Immature natural killer cell (primary cell): ENCODE measurements around the gene RNF141. TPM values are rescaled to one million over a fixed set of nuclear protein-coding genes. Genes with fewer than 3 reads are reported as not detected.
A peak's percentile ranks its signal among the peaks of the same experiment; 100 is the strongest.

ENCODE experiments used
- DNase-seq, 3 donors: peaks; one replicate each; pipeline ENCODE4 v3.0.0; 2022; ENCODE audit warnings: mixed read lengths in 1 of 3
- H3K27ac Mint-ChIP-seq, 6 donors: one replicate each; pipeline ENCODE4 v1.8.0; 2020; ENCODE audit warnings: mixed read lengths in 6 of 6, mild to moderate bottlenecking in 5 of 6, inconsistent platforms in 4 of 6, moderate library complexity in 3 of 6
- H3K27me3 Mint-ChIP-seq, 3 donors: one replicate each; pipeline ENCODE4 v1.8.0; 2020 to 2021; ENCODE audit warnings: low read depth in 3 of 3, mild to moderate bottlenecking in 3 of 3, mixed read lengths in 3 of 3, moderate library complexity in 3 of 3, inconsistent platforms in 1 of 3
- H3K36me3 Mint-ChIP-seq, 3 donors: one replicate each; pipeline ENCODE4 v1.8.0; 2020; ENCODE audit warnings: mixed read lengths in 3 of 3, inconsistent platforms in 2 of 3, mild to moderate bottlenecking in 2 of 3
- H3K4me1 Mint-ChIP-seq, 2 donors: one replicate each; pipeline ENCODE4 v1.8.0; 2020; ENCODE audit warnings: inconsistent platforms in 2 of 2, mild to moderate bottlenecking in 2 of 2, mixed read lengths in 2 of 2, moderate library complexity in 1 of 2
- H3K4me3 Mint-ChIP-seq, 5 donors: one replicate each; pipeline ENCODE4 v1.8.0; 2020; ENCODE audit warnings: mild to moderate bottlenecking in 5 of 5, mixed read lengths in 5 of 5, inconsistent platforms in 3 of 5, moderate library complexity in 3 of 5
- H3K9me3 Mint-ChIP-seq, 6 donors: one replicate each; pipeline ENCODE4 v1.8.0; 2020; ENCODE audit warnings: mild to moderate bottlenecking in 6 of 6, mixed read lengths in 6 of 6, inconsistent platforms in 4 of 6, moderate library complexity in 3 of 6
- polyA plus RNA-seq, 3 donors: library from polyadenylated mRNA; unstranded; fragments of 300-500 nt; fragmentation: Illumina TruSeq; gene quantifications; one replicate each; pipeline ENCODE4 v1.2.3, GENCODE V29; 2021

RNF141 gene, protein sequence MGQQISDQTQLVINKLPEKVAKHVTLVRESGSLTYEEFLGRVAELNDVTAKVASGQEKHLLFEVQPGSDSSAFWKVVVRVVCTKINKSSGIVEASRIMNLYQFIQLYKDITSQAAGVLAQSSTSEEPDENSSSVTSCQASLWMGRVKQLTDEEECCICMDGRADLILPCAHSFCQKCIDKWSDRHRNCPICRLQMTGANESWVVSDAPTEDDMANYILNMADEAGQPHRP
- polyA plus RNA-seq: 10 to 100 TPM; 12.0 to 16.8 (median 13.0) TPM

DNA sequence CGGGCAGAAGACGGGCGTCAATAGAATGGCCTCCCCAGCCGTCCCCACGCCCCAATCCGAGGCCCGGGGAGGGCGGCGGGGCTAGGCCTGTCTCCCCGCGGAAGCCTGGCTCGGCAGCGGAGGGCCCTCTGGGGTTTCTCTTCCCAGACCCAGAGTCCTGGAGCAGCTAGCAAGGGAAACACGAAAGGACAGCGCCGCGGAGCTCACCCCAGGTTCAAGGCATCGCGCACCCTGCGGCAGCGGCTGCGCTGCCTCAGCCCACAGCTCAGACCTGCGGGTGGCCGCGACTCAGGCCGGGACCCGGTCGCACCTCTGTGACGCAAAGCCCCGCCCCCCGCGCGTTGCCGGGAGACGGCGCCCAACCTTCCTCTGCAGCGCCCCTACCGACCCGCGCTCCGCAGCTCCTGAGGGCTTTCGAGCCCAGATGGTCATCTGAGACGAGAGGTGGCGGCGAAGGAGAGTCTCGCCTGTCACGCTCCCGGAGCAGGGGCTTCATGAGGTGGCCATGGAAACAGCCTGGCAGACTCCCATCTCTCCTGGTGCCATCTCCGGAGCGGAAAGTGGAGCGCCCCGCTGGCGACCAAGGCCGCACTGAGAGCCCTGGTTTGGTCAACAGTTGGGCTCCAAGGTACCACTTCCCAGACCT, at the start of gene RNF141:
TSS of gene RNF141 (minus strand) at position 273 of the 646 bp plus-strand sequence. CDS start 7,029 bp downstream, outside the sequence.
- peaks cover 11 to 19% of the 10 kb centered on the region in 2 donors for H3K4me1 Mint-ChIP-seq
- no peaks in the 10 kb centered on the region for H3K9me3 Mint-ChIP-seq
- H3K27ac Mint-ChIP-seq: peak within 1 kb of the TSS; percentile 78 to 93 (median 90)
- DNase-seq: peak; percentile 95 to 96 (median 96)
- H3K4me3 Mint-ChIP-seq: peak within 1 kb of the TSS; percentile 86 to 89 (median 88)
- peaks cover 4 to 8% (median 7%) of the 10 kb centered on the region in 3 donors for H3K27me3 Mint-ChIP-seq
- no peaks in the 10 kb centered on the region for H3K36me3 Mint-ChIP-seq

DNA sequence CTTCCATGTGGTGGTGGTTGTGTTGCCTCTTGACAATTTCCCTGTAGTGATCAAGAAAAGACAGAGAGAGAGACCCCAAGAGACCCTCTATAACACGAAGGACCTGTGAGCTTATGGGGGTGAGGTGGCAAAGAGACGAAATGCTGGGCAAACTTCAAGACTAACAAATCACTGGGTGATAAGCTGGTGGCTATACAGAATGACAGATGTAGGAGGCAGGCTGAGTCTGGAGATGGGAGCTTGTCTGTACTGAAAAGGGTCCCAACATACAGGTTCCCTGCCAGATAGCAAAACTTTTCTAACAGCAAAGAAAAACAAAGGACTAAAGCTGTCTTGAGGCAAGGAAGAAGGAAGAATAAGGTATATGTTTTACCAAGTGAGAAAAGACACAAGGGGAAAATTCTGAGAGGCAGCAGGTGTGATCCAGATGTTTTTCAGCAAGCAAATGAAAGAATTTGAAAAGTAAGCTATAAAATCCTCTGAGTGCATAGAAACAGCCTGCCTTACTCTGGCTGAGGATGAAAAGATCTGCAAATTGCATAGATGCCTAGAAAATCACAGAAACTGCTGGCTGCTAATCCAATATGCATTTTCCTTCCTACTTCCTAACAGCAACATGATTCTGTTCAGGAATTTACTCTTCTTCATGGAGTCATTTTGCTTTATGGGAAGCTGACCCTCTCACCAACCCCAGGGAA, 49.4 kb upstream of the RNF141 start:
- Mint-ChIP-seq H3K36me3 (no peaks in the 10 kb centered on the region), H3K27me3 (peaks cover 0 to 5% (median 2%) of the 10 kb centered on the region in 3 donors), H3K9me3 (no peaks in the 10 kb centered on the region), H3K27ac (no peak overlapping the region), H3K4me3 (no peak overlapping the region), H3K4me1 (peaks cover 0 to 2% of the 10 kb centered on the region in 2 donors)
- DNase-seq: no peak

DNA sequence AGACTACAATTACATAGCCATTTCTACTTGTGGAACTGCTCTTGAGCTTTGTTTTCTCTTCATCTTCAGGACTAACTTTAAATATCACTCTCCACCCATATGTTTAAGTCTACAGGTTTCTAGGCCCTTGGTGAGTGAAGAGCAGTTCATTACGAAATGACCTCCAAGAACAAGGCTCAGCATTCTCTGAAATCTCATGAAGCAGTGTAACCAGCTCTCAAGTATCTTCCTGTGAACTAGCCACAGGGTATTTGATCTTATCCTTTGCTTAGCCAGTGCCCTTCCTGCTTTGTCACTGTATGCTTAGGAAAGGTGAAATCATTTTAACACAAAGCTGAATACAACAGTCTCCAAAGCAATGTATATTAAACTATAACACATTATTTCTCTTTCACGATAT, 47.9 kb upstream of the RNF141 start:
- DNase-seq: no peak
- H3K27me3 Mint-ChIP-seq: peaks cover 0 to 5% (median 2%) of the 10 kb centered on the region in 3 donors
- H3K36me3 Mint-ChIP-seq: no peaks in the 10 kb centered on the region
- no peak overlapping the region for H3K27ac Mint-ChIP-seq
- H3K9me3 Mint-ChIP-seq: no peaks in the 10 kb centered on the region
- peaks cover 0 to 2% of the 10 kb centered on the region in 2 donors for H3K4me1 Mint-ChIP-seq
- no peak overlapping the region for H3K4me3 Mint-ChIP-seq

DNA sequence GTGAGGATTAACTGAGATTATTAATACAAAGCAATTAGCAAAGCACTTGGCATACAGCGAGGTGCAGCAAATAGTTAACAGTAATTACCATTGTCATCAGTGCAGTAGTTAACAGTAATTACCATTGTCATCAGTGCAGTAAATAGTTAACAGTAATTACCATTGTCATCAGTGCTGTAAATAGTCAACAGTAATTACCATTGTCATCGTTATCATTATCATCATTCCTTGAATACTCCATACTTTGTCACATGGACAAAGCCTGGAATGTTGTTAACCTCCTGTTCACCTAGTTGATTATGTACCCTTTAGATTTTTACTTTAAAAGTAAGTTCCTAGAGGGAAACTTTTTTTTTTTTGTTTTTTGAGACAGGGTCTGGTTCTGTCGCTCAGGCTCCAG, 47.0 kb upstream of the RNF141 start:
- peaks cover 0 to 3% (median 2%) of the 10 kb centered on the region in 3 donors for H3K27me3 Mint-ChIP-seq
- no peaks in the 10 kb centered on the region for H3K9me3 Mint-ChIP-seq
- H3K27ac Mint-ChIP-seq: no peak overlapping the region
- H3K4me3 Mint-ChIP-seq: no peak overlapping the region
- no peak for DNase-seq
- peaks cover 0 to 2% of the 10 kb centered on the region in 2 donors for H3K4me1 Mint-ChIP-seq
- no peaks in the 10 kb centered on the region for H3K36me3 Mint-ChIP-seq

DNA sequence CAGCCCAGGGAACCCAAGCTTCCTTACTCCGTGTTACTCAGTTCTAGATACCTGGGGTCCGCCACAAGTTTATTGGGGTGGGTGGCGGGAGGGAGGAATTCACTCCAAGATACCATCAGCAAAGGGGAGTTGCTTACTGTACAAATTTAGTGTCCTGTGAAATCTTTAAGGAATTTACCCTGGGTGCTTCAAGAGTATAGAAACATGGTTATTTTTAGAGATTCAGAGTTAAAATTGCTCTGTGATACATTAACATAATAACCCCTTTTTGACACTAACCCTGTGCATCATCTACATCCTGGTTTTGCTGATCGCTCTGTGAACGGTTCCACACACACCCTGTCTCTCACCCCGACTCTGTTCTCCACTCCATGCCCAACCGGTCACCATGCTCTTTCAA, 46.4 kb upstream of the RNF141 start:
- Mint-ChIP-seq H3K27me3 (peaks cover 0 to 3% (median 2%) of the 10 kb centered on the region in 3 donors), H3K4me3 (no peak overlapping the region), H3K9me3 (no peaks in the 10 kb centered on the region), H3K4me1 (peaks cover 0 to 2% of the 10 kb centered on the region in 2 donors), H3K27ac (no peak overlapping the region), H3K36me3 (no peaks in the 10 kb centered on the region)
- DNase-seq: no peak

DNA sequence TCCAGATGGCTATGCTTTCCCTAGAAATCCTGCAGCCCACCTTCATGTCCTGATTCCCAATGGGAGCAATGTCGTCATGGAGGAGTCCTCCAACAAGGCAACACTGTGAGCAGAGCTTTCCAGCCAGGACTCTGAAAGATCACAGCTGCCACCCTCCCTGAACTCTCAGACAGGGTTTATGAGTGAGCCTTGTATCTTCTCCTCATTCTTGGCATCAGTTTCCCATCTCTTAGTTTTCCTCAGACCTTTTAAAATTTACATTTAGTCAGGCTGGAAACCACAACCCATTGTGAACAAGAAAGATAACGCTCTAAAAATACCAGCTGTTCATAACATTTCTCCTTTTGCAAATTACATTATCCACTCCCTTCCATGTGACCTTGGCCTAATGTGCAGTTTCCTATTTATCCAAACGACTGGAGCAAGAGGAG, 43.1 kb upstream of the RNF141 start:
- H3K4me3 Mint-ChIP-seq: no peak overlapping the region
- H3K27ac Mint-ChIP-seq: no peak overlapping the region
- no peaks in the 10 kb centered on the region for H3K9me3 Mint-ChIP-seq
- H3K4me1 Mint-ChIP-seq: peaks cover 0 to 2% of the 10 kb centered on the region in 2 donors
- H3K36me3 Mint-ChIP-seq: no peaks in the 10 kb centered on the region
- peaks cover 0 to 3% (median 2%) of the 10 kb centered on the region in 3 donors for H3K27me3 Mint-ChIP-seq
- DNase-seq: no peak

DNA sequence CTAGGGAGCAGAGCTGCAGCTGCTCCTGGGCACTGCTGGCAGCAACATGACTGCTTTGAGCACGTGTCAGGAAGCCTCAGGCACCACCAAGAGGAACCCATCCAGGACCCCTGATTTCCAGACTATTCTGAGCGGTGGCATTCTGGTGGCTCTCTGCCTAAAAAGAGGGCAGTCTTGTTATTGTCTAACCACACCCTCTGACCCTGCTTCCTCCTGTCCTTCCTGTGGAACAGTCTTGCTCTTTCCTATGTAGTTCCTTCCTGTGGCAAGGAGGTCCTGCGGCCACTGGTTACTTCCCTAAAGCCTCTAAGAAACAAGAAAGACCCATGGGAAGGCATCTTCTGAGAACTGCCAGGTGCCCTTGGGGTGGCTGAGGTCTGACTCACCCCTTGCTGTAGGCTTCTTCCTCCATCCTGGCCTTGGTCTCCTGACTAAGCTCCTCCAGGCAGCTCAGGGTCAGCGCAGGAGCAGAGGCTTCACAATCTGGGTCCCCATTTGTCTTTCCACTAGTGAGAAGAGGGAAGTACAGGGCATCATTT, 40.6 kb upstream of the RNF141 start:
- peak in 1 of 3 donors; percentile 3 for DNase-seq
- Mint-ChIP-seq H3K27me3 (peaks cover 2 to 3% (median 2%) of the 10 kb centered on the region in 3 donors), H3K9me3 (no peaks in the 10 kb centered on the region), H3K27ac (peak overlapping the region in 1 of 6 donors; percentile 59), H3K4me3 (no peak overlapping the region), H3K4me1 (no peaks in the 10 kb centered on the region), H3K36me3 (no peaks in the 10 kb centered on the region)

DNA sequence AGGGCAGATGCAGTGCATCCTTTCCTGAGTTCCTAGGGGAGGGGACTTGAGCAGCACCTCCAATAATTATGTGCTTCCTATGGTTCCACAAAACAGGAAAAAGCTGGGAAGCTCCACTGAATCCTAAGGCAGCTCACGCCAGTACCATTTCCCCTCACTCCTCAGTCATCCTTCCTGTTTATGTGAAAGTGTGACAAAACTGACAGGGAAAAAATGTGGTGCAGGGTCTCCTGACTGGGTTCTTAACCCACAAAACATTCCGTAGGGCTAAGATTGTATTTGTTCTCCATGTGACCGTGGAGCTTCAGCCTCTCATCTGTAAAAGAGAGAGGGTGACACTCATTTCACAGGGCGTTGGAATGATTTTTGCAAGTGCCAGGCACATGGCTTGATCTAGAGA, 39.6 kb upstream of the RNF141 start:
- no peak overlapping the region for H3K4me3 Mint-ChIP-seq
- no peak overlapping the region for H3K27ac Mint-ChIP-seq
- no peaks in the 10 kb centered on the region for H3K9me3 Mint-ChIP-seq
- H3K36me3 Mint-ChIP-seq: no peaks in the 10 kb centered on the region
- DNase-seq: no peak
- H3K27me3 Mint-ChIP-seq: peaks cover 2 to 3% (median 2%) of the 10 kb centered on the region in 3 donors
- no peaks in the 10 kb centered on the region for H3K4me1 Mint-ChIP-seq

DNA sequence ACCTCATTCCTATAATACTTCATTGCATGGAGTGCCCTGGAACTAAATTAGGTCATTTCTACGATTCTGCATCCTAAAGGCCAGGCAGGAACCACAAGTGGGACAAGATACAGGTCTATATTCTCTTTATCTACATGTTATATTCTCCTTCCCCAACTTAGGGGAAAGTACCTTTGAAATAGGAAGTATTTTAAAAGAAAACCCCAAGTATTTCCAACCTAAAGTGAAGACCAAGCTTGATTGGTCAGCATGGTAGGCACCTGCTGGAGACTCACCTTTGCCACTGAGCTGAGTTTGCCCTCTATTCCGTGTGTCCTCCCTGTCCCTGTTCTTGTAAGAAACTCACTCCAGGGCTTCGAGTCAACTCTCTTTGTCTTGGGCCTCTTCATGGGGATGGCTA, 38.7 kb upstream of the RNF141 start:
- no peak overlapping the region for H3K4me3 Mint-ChIP-seq
- peaks cover 2 to 3% (median 2%) of the 10 kb centered on the region in 3 donors for H3K27me3 Mint-ChIP-seq
- no peak overlapping the region for H3K27ac Mint-ChIP-seq
- H3K9me3 Mint-ChIP-seq: no peaks in the 10 kb centered on the region
- H3K4me1 Mint-ChIP-seq: no peaks in the 10 kb centered on the region
- H3K36me3 Mint-ChIP-seq: no peaks in the 10 kb centered on the region
- no peak for DNase-seq

DNA sequence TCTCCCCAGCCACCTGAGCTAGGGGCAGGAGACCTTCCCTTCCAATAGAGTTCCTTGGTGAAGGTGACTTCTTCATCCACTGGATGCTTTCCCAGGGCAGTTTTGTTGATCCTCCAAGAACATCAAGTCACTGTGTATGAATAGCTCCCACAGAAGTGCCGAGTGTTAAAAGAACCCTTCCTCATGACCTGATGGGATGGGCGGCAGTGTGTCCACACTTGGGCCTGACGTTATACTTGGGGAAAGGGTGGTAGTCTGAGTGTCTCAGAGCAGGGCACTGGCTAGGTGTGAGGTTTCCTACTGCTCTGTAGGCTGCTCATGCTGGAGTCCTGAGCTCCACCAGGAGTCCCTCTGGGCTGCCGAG, 35.0 kb upstream of the RNF141 start:
- Mint-ChIP-seq H3K27ac (no peak overlapping the region), H3K4me1 (no peaks in the 10 kb centered on the region), H3K4me3 (no peak overlapping the region), H3K9me3 (no peaks in the 10 kb centered on the region), H3K36me3 (no peaks in the 10 kb centered on the region), H3K27me3 (peaks cover 0 to 3% (median 2%) of the 10 kb centered on the region in 3 donors)
- no peak for DNase-seq

DNA sequence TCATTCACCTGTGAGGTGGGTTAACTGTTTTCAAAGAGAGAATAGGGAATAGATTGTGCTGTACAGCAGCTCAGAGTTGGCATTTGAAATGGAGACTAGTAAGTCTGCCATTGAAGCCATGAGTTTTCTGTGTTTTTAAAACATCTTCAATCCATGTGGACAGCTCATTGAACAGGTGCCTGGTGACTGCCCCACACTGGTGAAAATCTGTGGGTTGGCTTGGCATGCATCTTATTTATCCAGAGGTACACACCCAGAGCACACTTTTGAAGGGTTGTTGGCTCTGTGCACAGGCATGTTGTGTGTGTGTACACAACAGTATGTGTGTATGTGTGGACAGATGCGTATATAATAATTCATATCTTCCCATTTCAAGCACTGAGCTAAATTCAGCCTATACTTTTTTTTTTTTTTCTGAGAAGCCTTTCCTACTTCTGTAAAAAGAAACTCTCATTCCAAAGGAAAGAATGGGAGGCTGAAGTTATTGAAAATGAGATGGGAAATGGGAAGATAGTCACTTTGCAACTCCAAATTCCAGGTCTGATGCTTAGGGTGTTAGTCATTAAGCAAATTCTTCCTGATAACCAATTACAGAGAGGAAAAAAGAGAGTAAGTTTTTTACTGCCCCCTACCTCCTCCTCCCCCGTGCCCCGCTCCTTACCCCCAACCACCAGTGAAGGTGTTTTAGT, 34.5 kb upstream of the RNF141 start:
- Mint-ChIP-seq H3K36me3 (no peaks in the 10 kb centered on the region), H3K4me3 (no peak overlapping the region), H3K27ac (no peak overlapping the region), H3K4me1 (no peaks in the 10 kb centered on the region), H3K9me3 (no peaks in the 10 kb centered on the region), H3K27me3 (peaks cover 0 to 3% (median 2%) of the 10 kb centered on the region in 3 donors)
- no peak for DNase-seq

DNA sequence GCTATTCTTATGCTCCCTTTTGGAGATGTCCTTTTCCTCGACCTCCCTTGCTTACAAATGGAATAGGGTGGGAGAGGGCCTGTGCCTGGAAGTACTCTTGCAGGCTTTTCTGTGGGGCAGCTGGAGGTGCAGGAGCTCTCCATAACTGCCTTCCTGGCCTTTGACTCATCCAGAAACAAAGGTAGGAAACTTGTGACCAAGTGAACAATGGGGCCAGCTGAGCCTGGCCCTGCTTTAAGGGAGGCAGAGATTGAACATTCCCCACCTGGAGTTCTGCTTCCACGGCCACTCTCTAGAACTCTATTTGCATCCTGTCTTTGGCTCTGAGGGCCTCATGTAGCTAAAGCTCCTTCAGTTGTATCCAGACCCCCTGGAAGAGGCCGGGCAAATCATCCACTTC, 32.6 kb upstream of the RNF141 start:
- Mint-ChIP-seq H3K27me3 (peaks cover 0 to 2% (median 0%) of the 10 kb centered on the region in 3 donors), H3K4me3 (no peak overlapping the region), H3K27ac (no peak overlapping the region), H3K36me3 (no peaks in the 10 kb centered on the region), H3K9me3 (no peaks in the 10 kb centered on the region), H3K4me1 (no peaks in the 10 kb centered on the region)
- DNase-seq: no peak

DNA sequence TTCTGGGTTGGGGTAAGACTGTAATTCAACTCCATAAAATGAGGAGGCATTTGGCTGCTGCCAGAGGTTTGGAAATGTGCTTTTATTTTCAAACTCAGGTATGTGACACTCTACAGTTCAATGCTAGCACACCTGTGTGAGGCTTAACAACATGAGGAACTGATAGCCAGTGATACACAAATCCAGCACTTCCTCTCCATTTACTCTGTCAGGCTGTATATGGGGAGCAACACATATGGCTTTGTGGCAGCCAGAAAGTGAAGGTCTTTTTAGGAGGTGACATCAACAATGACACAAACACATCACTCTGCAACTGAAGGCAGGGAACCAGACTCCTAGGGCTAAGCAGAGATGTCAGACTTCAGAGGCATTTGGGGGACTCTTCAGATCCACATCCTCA, 32.0 kb upstream of the RNF141 start:
- no peaks in the 10 kb centered on the region for H3K36me3 Mint-ChIP-seq
- peaks cover 0 to 2% (median 0%) of the 10 kb centered on the region in 3 donors for H3K27me3 Mint-ChIP-seq
- H3K27ac Mint-ChIP-seq: no peak overlapping the region
- H3K4me3 Mint-ChIP-seq: no peak overlapping the region
- H3K9me3 Mint-ChIP-seq: no peaks in the 10 kb centered on the region
- no peaks in the 10 kb centered on the region for H3K4me1 Mint-ChIP-seq
- no peak for DNase-seq
